ELR (cell line): ENCODE measurements around the gene OR4C5.
"Not testable (repeated sequence)": the region's sequence is repeated elsewhere in the genome, so short reads cannot be mapped to it uniquely, and the experiment has no call there.

Experiments used
- DNase-seq: peaks from one replicate; pipeline ENCODE4 v3.0.0-alpha.2; 2015; ENCODE audit warnings: low read depth

Gene OR4C5

DNA sequence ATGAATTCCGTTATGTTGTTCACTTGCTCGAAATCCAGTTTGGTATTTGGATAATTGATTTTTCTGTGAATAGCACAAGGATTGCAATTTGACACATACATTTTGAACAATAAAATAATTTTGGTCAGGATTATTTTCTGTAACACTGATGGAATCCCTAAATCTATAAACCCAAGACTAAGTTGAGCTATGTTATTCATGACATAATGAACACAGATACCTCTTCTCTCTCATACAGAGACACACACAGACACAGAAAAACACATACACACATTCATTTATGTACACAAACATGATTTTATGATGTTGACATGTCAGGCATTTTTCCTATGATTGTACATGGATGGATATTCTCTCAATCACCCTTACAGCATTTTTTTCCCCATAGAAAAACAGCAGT, at the start of gene OR4C5:
OR4C5 (minus strand) TSS at position 101 of the 400 bp plus-strand sequence; CDS start at position 101, 0 bp downstream.
- no peak for DNase-seq

- DNase-seq, result no peak
Observed at GRCh38 chr11:48384670-48385069, 18.4 kb upstream of the OR4C5 start.

DNA sequence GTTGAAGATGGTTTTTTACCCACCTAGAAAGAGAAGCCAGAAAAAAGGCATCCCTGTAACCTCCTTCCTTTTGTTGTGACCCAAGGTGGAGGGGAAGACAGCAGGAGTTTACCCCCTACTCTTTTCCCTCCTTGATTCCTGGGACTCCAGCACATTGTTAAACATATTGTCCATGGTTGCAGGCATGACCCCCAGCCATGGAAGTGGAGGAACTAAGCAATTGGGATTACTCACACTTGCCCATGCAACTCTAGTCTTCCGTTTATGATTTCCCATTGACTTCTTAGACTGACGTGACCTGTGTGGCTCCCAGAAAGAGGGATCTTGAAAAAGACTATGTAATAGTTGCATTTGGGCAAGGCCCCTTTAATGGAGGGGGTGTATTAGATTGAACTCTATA, 17.9 kb upstream of the OR4C5 start:
- DNase-seq, result not testable (repeated sequence)

- DNase-seq, result not testable (repeated sequence)
Observed at GRCh38 chr11:48361289-48361688, 5.0 kb downstream of the OR4C5 start.

DNA sequence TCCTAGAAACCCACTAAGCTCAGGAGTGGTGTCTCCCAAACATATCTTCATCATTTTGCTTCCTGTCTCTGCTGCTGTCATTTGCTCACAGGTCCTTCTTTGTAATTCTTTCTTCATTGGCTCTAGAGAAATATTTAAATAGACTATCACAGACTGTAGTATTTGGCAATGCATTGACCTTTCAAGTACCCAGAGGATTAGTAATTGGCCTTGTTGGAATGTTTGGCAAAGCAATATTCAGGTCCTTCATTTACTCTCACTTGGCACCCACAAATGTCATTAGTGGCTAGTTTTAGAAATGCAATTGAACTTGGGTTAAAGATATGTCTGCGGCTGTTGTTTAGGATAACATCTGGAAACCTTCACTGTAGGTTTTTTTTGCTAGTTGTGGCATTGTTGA, 11.6 kb downstream of the OR4C5 start:
- DNase-seq, result no peak

DNA sequence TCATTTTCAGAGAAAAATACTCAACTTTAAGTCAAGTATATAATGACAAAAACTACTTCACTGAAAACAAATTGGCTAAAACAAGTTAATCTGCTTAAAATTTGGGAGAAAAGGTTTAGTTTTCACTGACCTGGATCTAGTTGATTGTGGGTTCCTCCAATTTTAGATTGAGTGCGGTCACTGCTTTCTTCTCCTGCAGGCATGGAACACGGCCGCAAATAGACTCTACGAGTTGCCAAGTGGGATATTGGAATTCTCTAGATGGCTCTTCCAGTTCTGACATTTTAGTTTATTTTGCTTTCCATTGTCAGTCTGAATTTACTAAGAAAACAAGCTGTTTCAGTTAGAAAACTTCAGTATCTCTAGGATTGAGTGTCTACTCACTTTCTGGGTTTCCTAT, 12.3 kb downstream of the OR4C5 start:
- no peak for DNase-seq

DNA sequence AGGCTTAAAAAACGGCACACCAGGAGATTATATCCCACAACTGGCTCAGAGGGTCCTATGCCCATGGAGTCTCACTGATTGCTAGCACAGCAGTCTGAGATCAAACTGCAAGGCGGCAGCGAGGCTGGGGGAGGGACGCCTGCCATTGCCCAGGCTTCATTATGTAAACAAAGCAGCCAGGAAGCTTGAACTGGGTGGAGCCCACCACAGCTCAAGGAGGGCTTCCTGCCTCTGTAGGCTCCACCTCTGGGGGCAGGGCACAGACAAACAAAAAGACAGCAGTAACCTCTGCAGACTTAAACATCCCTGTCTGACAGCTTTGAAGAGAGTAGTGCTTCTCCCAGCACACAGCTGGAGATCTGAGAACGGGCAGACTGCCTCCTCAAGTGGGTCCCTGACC, 20.0 kb downstream of the OR4C5 start:
- DNase-seq, result not testable (repeated sequence)

DNA sequence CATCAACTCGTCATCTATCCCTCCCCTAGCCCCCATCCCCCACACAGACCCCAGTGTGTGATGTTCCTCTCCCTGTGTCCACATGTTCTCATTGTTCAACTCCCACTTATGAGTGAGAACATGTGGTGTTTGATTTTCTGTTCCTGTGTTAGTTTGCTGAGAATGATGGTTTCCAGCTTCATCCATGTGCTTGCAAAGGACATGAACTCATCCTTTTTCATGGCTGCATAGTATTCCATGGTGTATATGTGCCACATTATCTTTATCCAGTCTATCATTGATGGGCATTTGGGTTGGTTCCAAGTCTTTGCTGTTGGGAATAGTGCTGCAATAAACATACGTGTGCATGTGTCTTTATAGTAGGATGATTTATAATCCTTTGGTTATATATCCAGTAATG, 23.8 kb downstream of the OR4C5 start:
- DNase-seq, result not testable (repeated sequence)

DNA sequence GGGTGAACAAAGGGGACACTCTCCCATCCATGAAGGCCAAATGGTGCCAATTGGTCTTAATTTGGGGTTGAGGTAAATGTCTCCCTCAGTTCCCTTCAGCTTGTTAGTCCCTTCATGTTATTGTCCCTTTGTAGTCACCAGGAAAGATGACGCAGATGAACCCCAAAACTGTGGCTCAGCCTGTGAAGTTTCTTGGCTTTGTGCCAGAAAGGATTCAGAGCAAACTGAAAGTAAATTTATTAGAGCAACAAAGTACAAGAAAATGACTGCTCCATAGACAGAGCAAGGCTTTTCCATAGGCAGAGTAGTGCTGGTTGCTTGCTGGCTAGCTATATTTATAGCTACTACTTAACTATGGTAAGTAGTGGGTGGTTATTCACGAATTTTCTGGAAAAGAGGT, 24.8 kb downstream of the OR4C5 start:
- no peak for DNase-seq

GRCh38 chr11:48324620-48325019, 41.6 kb downstream of the OR4C5 start, which contains the start of gene OR4C3:
OR4C3 (plus strand) TSS chr11:48324920; CDS start chr11:48325022, 102 bp downstream.
- DNase-seq, result not testable (repeated sequence)

- not testable (repeated sequence) for DNase-seq
Observed at GRCh38 chr11:48319813-48320212, 46.5 kb downstream of the OR4C5 start.
